ENCODE data around the gene EPX.

- TF ChIP-seq CREB1 (IDR thresholded peaks at IDR 0.05; ENCODE audit: low read depth) (no peak), RAD21 (IDR thresholded peaks at IDR 0.05; ENCODE audit: low read depth) (no peak), MAX (IDR thresholded peaks at IDR 0.05) (no peak), YY1 (IDR thresholded peaks at IDR 0.05; ENCODE audit: low read depth) (no peak), TEAD4 (IDR thresholded peaks at IDR 0.05) (no peak), CEBPB (IDR thresholded peaks at IDR 0.05) (no peak)
- TF ChIP-seq, protein P1, sequence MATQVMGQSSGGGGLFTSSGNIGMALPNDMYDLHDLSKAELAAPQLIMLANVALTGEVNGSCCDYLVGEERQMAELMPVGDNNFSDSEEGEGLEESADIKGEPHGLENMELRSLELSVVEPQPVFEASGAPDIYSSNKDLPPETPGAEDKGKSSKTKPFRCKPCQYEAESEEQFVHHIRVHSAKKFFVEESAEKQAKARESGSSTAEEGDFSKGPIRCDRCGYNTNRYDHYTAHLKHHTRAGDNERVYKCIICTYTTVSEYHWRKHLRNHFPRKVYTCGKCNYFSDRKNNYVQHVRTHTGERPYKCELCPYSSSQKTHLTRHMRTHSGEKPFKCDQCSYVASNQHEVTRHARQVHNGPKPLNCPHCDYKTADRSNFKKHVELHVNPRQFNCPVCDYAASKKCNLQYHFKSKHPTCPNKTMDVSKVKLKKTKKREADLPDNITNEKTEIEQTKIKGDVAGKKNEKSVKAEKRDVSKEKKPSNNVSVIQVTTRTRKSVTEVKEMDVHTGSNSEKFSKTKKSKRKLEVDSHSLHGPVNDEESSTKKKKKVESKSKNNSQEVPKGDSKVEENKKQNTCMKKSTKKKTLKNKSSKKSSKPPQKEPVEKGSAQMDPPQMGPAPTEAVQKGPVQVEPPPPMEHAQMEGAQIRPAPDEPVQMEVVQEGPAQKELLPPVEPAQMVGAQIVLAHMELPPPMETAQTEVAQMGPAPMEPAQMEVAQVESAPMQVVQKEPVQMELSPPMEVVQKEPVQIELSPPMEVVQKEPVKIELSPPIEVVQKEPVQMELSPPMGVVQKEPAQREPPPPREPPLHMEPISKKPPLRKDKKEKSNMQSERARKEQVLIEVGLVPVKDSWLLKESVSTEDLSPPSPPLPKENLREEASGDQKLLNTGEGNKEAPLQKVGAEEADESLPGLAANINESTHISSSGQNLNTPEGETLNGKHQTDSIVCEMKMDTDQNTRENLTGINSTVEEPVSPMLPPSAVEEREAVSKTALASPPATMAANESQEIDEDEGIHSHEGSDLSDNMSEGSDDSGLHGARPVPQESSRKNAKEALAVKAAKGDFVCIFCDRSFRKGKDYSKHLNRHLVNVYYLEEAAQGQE (IDR thresholded peaks at IDR 0.05; ENCODE audit: low read depth) = peak; percentile 91
These were observed 16.3 kb upstream of the EPX start for GRCh38 chr17:58176200-58176599.

All from Ishikawa (cell line).